Effector CD8-positive, alpha-beta T cell (primary cell): ENCODE results near the gene RAB5B.
"Not testable (repeated sequence)": the region's sequence is repeated elsewhere in the genome, so short reads cannot be mapped to it uniquely, and the experiment has no call there.

Experiments used
- DNase-seq: peaks from one replicate; lab custom pipeline; 2025; lab: John Stamatoyannopoulos, UW

The RAB5B gene

GRCh38 chr12:55940065-55940732 is 33.7 kb upstream of the RAB5B start:
- peak; percentile 73 for DNase-seq

- no peak for DNase-seq
These were observed 31.8 kb upstream of the RAB5B start for GRCh38 chr12:55942055-55942454.

GRCh38 chr12:55942577-55943136 is 31.2 kb upstream of the RAB5B start:
- no peak for DNase-seq

- DNase-seq = no peak
These were observed 27.3 kb upstream of the RAB5B start for GRCh38 chr12:55946553-55946952.

- DNase-seq = no peak
These were observed 18.5 kb upstream of the RAB5B start for GRCh38 chr12:55955344-55955743.

GRCh38 chr12:55955800-55956508 is 17.9 kb upstream of the RAB5B start:
- peak; percentile 19 for DNase-seq

GRCh38 chr12:55957106-55957859 is 16.6 kb upstream of the RAB5B start:
- no peak for DNase-seq

- DNase-seq = no peak
These were observed 10.1 kb upstream of the RAB5B start for GRCh38 chr12:55963760-55964159.

- DNase-seq = no peak
These were observed 8.6 kb upstream of the RAB5B start for GRCh38 chr12:55965240-55965639.

GRCh38 chr12:55965941-55966407 is 7.9 kb upstream of the RAB5B start, which contains the start of gene PMEL:
Gene PMEL, minus strand, starts transcription at chr12:55966042. Its CDS starts 31 bp downstream, at chr12:55966011.
- no peak for DNase-seq

GRCh38 chr12:55966408-55967281 is 7.2 kb upstream of the RAB5B start, which contains the start of gene CDK2:
Gene CDK2, plus strand, starts transcription at chr12:55966830. Its CDS starts 179 bp downstream, at chr12:55967009.
- DNase-seq = peak; percentile 89

- no peak for DNase-seq
These were observed 4.5 kb upstream of the RAB5B start for GRCh38 chr12:55969356-55969755.

GRCh38 chr12:55970775-55971174 is 3.1 kb upstream of the RAB5B start:
- DNase-seq = no peak

- DNase-seq = no peak
These were observed 1.8 kb upstream of the RAB5B start for GRCh38 chr12:55972042-55972441.

GRCh38 chr12:55972456-55972855 is 1.4 kb upstream of the RAB5B start:
- DNase-seq = no peak

GRCh38 chr12:55972911-55973598 is 823 bp upstream of the RAB5B start:
- no peak for DNase-seq

GRCh38 chr12:55974308-55974730 is 441 bp downstream of the RAB5B start:
- DNase-seq = peak; percentile 38

GRCh38 chr12:55978393-55978792 is 4.5 kb downstream of the RAB5B start:
- no peak for DNase-seq

- DNase-seq = no peak
These were observed 5.2 kb downstream of the RAB5B start for GRCh38 chr12:55979069-55979468.

- DNase-seq = not testable (repeated sequence)
These were observed 8.0 kb downstream of the RAB5B start for GRCh38 chr12:55981882-55982281.
